ENCODE results near the gene RNF128. TPM values are rescaled to one million over a fixed set of nuclear protein-coding genes. Genes with fewer than 3 reads are reported as not detected.

Gene RNF128
- total and polyA plus RNA-seq, 2 of the 13 experiments (the other 11 are each of a cell fraction or from before 2014, with no cell fraction given), result 18.5 to 43.5 TPM

DNA sequence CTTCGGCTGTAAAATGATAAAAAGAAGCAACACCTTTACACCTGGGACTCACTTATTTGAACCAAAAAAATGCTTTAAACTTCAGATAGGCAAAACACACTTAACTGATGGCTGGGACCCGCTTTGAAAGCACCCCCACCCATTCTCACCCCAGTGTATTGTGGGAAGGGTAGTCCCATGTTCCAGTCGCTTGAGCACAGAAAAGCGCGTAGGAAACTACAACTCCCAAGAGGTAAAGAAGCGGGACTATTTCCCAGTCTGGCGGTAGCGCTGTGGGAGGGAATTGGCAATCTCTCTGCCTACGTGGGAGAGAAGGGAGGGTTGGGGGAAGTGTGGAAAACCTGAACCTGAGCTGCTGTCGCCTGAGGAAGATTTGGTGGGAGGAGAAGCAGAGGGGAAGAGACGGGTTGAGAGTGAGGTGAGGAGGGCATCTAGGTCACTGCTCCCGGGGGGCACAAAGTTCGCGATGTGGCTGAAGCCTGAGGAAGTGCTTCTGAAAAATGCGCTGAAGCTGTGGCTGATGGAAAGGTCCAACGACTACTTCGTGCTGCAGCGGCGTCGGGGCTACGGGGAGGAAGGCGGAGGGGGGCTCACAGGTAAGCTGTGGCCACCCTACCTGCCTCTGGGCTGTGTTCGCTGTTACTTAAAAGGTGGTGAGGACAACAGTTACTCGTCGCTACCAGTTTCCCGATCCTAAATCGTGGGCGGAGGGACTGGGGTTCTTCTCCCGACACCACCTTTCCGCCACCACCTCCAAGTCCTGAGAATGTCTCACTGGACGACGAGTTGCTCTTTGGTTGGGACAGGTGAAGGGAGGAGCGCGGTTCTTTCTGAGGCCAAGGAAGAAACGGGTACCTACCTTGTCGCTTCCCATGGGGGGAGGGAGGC lies 76.1 kb downstream of the RNF128 start, which contains the start of gene TBC1D8B (continued):
- TF ChIP-seq ELF1 (CRISPR knock-in tag; IDR thresholded peaks at IDR 0.05) (peak; percentile 74), POLR2G (IDR thresholded peaks at IDR 0.05; ENCODE audit: low read depth, low read length) (peak; percentile 72), GABPB1 (CRISPR knock-in tag; IDR thresholded peaks at IDR 0.05) (peak; percentile 41; the same call in 1 of the 2 replicates), ZFP36L2 (CRISPR knock-in tag; IDR thresholded peaks at IDR 0.05) (no peak), KLF16 (CRISPR knock-in tag; IDR thresholded peaks at IDR 0.05) (no peak), ZNF605 (CRISPR knock-in tag; IDR thresholded peaks at IDR 0.05) (no peak), ZNF260 (CRISPR knock-in tag; IDR thresholded peaks at IDR 0.05; ENCODE audit: borderline replicate concordance, low read depth) (no peak), MBD4 (IDR thresholded peaks at IDR 0.05; ENCODE audit: borderline replicate concordance, low read length) (no peak), ATF7 (IDR thresholded peaks at IDR 0.05) (no peak), ATF7 (CRISPR knock-in tag; IDR thresholded peaks at IDR 0.05) (no peak)
- TF ChIP-seq, protein P1, sequence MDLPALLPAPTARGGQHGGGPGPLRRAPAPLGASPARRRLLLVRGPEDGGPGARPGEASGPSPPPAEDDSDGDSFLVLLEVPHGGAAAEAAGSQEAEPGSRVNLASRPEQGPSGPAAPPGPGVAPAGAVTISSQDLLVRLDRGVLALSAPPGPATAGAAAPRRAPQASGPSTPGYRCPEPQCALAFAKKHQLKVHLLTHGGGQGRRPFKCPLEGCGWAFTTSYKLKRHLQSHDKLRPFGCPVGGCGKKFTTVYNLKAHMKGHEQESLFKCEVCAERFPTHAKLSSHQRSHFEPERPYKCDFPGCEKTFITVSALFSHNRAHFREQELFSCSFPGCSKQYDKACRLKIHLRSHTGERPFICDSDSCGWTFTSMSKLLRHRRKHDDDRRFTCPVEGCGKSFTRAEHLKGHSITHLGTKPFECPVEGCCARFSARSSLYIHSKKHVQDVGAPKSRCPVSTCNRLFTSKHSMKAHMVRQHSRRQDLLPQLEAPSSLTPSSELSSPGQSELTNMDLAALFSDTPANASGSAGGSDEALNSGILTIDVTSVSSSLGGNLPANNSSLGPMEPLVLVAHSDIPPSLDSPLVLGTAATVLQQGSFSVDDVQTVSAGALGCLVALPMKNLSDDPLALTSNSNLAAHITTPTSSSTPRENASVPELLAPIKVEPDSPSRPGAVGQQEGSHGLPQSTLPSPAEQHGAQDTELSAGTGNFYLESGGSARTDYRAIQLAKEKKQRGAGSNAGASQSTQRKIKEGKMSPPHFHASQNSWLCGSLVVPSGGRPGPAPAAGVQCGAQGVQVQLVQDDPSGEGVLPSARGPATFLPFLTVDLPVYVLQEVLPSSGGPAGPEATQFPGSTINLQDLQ (CRISPR knock-in tag; IDR thresholded peaks at IDR 0.05), result no peak
- TF ChIP-seq, protein P2, sequence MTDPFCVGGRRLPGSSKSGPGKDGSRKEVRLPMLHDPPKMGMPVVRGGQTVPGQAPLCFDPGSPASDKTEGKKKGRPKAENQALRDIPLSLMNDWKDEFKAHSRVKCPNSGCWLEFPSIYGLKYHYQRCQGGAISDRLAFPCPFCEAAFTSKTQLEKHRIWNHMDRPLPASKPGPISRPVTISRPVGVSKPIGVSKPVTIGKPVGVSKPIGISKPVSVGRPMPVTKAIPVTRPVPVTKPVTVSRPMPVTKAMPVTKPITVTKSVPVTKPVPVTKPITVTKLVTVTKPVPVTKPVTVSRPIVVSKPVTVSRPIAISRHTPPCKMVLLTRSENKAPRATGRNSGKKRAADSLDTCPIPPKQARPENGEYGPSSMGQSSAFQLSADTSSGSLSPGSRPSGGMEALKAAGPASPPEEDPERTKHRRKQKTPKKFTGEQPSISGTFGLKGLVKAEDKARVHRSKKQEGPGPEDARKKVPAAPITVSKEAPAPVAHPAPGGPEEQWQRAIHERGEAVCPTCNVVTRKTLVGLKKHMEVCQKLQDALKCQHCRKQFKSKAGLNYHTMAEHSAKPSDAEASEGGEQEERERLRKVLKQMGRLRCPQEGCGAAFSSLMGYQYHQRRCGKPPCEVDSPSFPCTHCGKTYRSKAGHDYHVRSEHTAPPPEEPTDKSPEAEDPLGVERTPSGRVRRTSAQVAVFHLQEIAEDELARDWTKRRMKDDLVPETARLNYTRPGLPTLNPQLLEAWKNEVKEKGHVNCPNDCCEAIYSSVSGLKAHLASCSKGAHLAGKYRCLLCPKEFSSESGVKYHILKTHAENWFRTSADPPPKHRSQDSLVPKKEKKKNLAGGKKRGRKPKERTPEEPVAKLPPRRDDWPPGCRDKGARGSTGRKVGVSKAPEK (CRISPR knock-in tag; IDR thresholded peaks at IDR 0.05; ENCODE audit: borderline replicate concordance), result no peak
- TF ChIP-seq, protein P3, sequence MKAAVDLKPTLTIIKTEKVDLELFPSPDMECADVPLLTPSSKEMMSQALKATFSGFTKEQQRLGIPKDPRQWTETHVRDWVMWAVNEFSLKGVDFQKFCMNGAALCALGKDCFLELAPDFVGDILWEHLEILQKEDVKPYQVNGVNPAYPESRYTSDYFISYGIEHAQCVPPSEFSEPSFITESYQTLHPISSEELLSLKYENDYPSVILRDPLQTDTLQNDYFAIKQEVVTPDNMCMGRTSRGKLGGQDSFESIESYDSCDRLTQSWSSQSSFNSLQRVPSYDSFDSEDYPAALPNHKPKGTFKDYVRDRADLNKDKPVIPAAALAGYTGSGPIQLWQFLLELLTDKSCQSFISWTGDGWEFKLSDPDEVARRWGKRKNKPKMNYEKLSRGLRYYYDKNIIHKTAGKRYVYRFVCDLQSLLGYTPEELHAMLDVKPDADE (CRISPR knock-in tag; IDR thresholded peaks at IDR 0.05), result no peak
- TF ChIP-seq, protein P4, sequence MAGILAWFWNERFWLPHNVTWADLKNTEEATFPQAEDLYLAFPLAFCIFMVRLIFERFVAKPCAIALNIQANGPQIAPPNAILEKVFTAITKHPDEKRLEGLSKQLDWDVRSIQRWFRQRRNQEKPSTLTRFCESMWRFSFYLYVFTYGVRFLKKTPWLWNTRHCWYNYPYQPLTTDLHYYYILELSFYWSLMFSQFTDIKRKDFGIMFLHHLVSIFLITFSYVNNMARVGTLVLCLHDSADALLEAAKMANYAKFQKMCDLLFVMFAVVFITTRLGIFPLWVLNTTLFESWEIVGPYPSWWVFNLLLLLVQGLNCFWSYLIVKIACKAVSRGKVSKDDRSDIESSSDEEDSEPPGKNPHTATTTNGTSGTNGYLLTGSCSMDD (CRISPR knock-in tag; IDR thresholded peaks at IDR 0.05), result no peak
- TF ChIP-seq, protein P5, sequence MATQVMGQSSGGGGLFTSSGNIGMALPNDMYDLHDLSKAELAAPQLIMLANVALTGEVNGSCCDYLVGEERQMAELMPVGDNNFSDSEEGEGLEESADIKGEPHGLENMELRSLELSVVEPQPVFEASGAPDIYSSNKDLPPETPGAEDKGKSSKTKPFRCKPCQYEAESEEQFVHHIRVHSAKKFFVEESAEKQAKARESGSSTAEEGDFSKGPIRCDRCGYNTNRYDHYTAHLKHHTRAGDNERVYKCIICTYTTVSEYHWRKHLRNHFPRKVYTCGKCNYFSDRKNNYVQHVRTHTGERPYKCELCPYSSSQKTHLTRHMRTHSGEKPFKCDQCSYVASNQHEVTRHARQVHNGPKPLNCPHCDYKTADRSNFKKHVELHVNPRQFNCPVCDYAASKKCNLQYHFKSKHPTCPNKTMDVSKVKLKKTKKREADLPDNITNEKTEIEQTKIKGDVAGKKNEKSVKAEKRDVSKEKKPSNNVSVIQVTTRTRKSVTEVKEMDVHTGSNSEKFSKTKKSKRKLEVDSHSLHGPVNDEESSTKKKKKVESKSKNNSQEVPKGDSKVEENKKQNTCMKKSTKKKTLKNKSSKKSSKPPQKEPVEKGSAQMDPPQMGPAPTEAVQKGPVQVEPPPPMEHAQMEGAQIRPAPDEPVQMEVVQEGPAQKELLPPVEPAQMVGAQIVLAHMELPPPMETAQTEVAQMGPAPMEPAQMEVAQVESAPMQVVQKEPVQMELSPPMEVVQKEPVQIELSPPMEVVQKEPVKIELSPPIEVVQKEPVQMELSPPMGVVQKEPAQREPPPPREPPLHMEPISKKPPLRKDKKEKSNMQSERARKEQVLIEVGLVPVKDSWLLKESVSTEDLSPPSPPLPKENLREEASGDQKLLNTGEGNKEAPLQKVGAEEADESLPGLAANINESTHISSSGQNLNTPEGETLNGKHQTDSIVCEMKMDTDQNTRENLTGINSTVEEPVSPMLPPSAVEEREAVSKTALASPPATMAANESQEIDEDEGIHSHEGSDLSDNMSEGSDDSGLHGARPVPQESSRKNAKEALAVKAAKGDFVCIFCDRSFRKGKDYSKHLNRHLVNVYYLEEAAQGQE (IDR thresholded peaks at IDR 0.05; ENCODE audit: borderline replicate concordance in 1 of 2, low read depth in 1 of 2, low read length in 2 of 2), result no peak

Measured in HepG2 (cell line).